Fibroblast of skin of abdomen (primary cell): ENCODE results near the gene TPRN.

ENCODE experiments used
- DNase-seq: peaks from one replicate; pipeline ENCODE4 v3.0.0-alpha.2; 2013

The TPRN gene

GRCh38 chr9:137223078-137223970 lies 22.8 kb upstream of the TPRN start:
- DNase-seq, result peak; percentile 99

- DNase-seq, result no peak
Observed at GRCh38 chr9:137222190-137223077, 21.9 kb upstream of the TPRN start, which contains the start of gene RNF208. TSS of gene RNF208 (minus strand) at chr9:137222240. CDS start at chr9:137221212, 1,028 bp downstream.

- no peak for DNase-seq
Observed at GRCh38 chr9:137221506-137222111, 21.1 kb upstream of the TPRN start.

DNA sequence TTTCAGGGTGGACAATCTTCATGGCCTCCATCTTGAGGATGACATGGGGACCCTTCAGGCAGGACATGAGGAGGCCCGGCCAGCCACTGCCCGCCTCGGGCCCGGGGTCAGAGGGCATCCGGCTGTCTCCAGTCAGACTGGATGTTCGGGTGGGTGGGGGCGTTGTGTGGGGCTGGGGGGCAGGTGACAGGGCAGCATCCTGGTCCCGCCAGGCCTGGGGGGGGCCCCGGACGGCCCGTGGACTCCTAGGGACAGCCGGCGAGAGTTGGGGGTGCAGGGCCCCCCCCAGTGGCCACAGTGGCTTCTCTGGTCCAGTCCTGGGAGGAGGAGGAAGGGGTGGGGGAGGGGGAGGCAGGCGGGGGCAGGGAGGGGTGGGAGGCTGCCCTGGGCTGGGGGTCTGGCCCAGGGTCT lies 20.6 kb upstream of the TPRN start:
- DNase-seq, result no peak

- no peak for DNase-seq
Observed at GRCh38 chr9:137220317-137221094, 20.0 kb upstream of the TPRN start.

- DNase-seq, result no peak
Observed at GRCh38 chr9:137219757-137220316, 19.3 kb upstream of the TPRN start.

DNA sequence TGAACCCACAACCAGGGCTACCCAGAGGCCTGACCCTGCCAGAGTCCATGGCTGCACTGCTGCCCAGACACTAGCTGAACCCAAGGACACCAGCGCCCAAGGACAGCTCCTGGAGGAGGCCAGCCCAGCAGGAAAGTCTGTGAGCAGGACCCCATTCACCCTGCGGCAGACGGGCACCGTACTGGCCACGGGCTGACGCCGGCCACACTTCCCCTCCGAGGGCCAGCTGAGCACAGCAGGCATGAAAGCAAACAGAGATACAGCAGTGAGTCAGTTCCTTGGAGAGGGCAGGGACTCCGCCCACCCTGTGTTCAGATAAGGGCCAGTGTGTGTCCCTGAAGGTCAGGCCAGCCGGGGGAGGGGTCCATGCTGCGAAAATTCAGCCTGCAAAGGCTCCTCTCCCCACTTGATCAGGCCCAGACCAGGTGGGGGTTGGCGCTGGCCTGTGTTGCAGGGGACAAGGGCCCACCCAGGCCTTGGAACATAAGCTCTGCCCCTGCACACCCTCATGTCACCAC lies 18.3 kb upstream of the TPRN start:
- DNase-seq, result no peak

- DNase-seq, result no peak
Observed at GRCh38 chr9:137218212-137218753, 17.7 kb upstream of the TPRN start.

GRCh38 chr9:137217276-137218211 lies 17.0 kb upstream of the TPRN start:
- DNase-seq, result no peak

DNA sequence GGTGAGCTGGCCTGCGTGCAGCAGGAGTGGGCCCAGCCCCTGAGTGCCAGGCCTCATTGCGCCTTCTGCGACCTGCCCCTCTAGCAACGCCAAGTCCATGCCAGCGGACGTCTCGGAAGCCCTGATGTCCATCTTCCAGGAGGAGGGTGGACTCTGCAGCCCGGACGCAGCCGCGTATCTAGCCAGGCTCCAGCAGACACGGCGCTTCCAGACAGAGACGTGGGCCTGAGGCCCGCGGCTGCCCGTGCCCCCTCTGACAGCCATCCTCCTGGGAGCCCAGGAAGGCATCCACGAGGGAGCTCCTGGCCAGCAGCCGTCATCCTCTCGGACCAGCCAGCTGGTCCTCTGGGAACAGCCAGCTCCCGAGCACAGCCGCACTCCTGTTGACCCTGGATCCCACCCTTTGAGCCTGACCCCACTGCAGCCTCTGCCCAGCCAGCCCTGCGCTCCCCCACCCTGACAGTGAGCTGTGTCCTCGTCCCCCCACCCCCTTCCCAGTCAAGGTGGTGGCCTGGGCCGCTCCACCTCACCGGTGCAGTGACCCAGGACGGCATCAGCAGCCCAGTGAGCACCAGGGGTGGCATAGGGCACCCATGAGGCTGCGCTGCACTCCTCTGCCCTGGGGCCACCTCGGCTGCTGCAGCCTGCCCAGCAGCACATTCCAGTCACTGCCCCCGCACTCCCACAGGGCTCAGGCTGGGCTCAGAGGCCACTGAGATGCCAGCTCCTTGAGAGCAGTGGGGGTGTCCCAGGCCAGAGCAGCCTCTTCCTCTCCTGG lies 15.8 kb upstream of the TPRN start:
- DNase-seq, result no peak

DNA sequence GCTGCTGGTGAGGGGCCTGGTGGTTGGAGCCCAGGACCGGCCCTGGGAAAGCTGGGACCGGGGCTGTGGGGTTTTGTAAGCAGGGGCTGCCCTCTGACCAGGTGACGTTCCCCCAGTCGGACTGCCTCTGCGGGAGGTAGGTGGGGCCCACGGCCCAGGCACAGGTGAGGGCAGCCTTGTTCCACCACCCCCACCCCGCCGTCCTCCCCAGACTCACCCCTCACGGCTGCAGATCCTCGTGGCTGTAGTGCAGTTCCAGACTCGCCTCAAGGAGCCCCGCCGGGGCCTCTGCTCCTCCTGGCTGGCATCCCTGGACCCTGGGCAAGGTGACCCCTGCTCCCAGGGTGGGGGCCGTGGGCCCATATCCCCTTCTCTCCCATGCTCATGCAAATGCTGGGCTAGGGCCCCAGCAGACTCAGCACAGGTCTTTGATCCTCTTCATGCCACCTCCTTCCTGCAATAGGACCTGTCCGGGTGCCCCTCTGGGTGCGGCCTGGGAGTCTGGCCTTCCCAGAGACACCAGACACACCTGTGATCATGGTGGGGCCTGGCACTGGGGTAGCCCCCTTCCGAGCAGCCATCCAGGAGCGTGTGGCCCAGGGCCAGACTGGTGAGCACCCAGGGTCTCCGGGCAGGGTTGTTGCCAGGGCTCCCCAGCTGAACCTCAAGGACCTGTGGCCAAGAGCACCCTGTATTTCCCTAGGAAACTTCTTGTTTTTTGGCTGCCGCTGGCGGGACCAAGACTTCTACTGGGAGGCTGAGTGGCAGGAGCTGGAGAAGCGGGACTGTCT lies 14.8 kb upstream of the TPRN start:
- DNase-seq, result no peak

- no peak for DNase-seq
Observed at GRCh38 chr9:137214620-137215019, 14.1 kb upstream of the TPRN start.

DNA sequence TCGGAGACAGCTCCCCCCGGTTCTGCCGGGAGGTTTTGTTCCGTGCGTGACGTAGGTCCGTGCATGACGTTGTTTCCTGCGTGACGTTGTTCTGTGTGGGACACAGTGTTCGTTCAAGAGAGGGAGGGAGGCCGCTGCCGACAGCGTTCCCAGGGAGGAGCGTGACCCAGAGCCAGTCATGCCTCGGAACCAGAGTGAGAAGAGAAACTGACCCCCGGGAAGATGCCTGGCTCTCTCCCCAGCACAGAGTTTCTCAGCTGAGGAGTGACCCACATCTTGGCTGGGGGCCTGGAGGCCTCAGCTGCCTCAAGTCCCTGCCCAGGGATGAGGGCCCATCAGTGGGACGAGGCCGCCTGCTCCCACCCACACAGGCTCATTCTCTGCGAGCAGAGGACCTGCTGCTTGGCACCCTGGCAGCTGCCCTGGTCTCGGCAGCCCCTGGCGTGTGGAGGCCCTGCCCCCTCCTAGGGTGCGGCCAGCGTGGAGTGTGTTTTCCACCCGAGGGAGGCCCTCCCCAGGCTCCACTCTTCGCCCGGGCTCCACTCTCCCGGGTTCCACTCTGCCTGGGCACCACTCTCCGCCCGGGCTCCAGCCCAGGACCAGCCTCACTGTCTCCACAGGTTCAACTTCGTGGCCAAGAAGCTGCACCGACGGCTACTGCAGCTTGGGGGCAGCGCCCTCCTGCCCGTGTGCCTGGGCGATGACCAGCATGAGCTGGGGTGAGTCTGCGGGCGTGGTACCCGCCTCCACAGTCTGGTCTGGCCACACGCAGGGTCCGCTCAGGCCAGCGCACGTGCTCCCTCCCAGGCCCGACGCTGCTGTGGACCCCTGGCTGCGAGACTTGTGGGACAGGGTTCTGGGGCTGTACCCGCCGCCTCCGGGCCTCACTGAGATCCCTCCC lies 12.9 kb upstream of the TPRN start:
- no peak for DNase-seq

DNA sequence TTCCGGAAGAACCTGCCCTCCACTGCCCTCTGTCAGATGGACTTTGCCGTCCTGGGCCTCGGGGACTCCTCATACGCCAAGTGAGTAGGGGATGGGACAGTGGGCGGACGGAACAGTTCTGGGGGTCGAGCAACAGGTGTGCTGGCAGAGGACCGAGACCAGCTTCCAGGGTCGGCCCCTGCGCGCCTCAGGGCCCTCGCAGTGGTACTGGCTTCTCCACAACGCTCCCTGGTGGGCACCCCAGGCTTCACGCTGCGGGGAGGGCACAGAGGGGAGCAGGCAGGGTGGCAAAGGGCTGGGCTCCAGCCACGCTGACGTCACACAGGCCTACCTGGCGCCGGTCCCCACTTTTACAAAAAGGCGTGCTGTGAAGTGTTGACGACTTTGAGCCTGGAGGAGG lies 12.0 kb upstream of the TPRN start:
- no peak for DNase-seq

- no peak for DNase-seq
Observed at GRCh38 chr9:137211532-137211931, 11.0 kb upstream of the TPRN start.

DNA sequence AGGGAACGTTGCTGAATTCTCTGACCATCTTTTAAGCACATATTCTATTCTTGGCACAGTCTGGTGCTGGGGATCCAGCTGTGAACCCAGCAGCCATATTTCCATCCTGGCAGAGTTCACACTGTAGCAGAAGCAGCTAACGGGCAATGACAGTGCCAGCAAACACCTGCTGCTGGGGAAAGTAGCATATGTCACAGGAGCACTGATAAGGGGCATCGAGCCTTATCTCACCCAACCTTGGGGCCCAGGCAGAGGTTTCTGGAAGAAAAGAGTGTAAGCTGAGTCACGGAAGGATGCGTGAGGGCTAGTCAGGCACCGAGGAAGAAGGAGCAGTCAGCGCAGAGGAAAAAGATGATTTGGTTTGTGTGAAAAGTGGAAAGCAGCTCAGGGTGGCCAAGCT lies 6.1 kb upstream of the TPRN start:
- no peak for DNase-seq
